Prostate gland (tissue), 2 donors: ENCODE results near the gene CHD3. TPM values are rescaled to one million over a fixed set of nuclear protein-coding genes. Genes with fewer than 3 reads are reported as not detected.

Source experiments
- DNase-seq: peaks from one replicate; pipeline ENCODE4 v3.0.0-alpha.2; 2019; ENCODE audit warnings: low spot score
- H3K27ac ChIP-seq, 2 donors: fragments of 200-600 bp; sonication (generic); 2 replicates each; pipeline ENCODE4 v1.5.1; 2017 to 2019
- H3K27me3 ChIP-seq: fragments of 200-600 bp; sonication (generic); replicated peaks from 2 replicates; pipeline ENCODE4 v1.5.1; 2019; ENCODE audit not compliant: insufficient read depth
- H3K36me3 ChIP-seq, 2 donors: fragments of 200-600 bp; sonication (generic); 1 replicate in 1 of 2; 2 replicates in 1 of 2; pipeline versions ENCODE4 v1.5.1 to v1.8.1; 2017 to 2019
- H3K4me1 ChIP-seq: fragments of 200-600 bp; sonication (generic); replicated peaks from 2 replicates; pipeline ENCODE4 v1.5.1; 2019
- H3K4me3 ChIP-seq, 2 donors: fragments of 200-600 bp; sonication (generic); 2 replicates each; pipeline ENCODE4 v1.5.1; 2017 to 2019
- H3K9me3 ChIP-seq: fragments of 200-600 bp; sonication (generic); 2 replicates; pipeline ENCODE4 v1.5.1; 2017
- POLR2A ChIP-seq: fragments of 450-650 bp; IDR thresholded peaks from one replicate; pipeline ENCODE4 v1.6.1; 2016; ENCODE audit warnings: antibody characterized with exemption, mild to moderate bottlenecking
- POLR2AphosphoS5 ChIP-seq: sonication (generic); formaldehyde crosslinking; IDR thresholded peaks from one replicate; pipeline ENCODE4 v1.6.1; 2017; ENCODE audit warnings: antibody characterized with exemption
- WGBS: methylation state at CpG from one replicate; pipeline ENCODE4 v1.1.5; 2018; 5-methylcytosine and 5-hydroxymethylcytosine counted together
- intact Hi-C: fragments of 100-400 bp; cut with DNase I; formaldehyde crosslinking; loops from one replicate; pipeline ENCODE4 v1.14.2; 2022
- total RNA-seq, 2 donors: library from RNA; depleted of rRNA; stranded (reverse); fragments of >200 nt; gene quantifications; one replicate each; pipeline ENCODE4 v1.1.0, GENCODE V29; 2016
- TF ChIP-seq, protein P1 (sequence below), 4 experiments: fragments of 200-600 bp in 2 of 4; fragments of 450-650 bp in 2 of 4; sonication (generic) in 2 of 4; IDR thresholded peaks; 1 replicate in 3 of 4; 2 replicates in 1 of 4; pipeline ENCODE4 v1.5.1; 2016 to 2019; ENCODE audit warnings: antibody characterized with exemption in 4 of 4, mild to moderate bottlenecking in 2 of 4, moderate library complexity in 2 of 4

CHD3 gene
- total RNA-seq, 2 donors from 2014 or later: 166 to 196 TPM

DNA sequence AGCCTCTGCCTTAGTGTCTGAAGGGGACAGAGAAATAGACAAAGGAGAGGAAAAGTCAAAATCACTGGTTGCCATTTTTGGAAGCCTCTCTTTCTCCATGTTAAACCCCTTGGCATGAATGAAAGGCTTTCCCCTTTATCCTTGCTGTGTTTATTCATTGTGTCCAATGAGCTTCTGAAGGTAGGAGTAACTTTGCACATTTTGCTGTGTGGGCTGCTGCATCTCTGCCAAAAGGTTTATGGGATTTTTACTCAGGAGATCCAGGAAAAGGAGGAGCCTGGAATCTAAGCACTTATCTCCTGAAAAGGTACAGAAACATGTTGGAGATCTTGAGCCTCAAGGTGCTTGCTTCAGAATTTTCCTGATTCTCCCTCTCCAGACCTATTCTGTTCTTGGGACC lies 47.3 kb downstream of the CHD3 start:
- TF ChIP-seq POLR2AphosphoS5: peak; percentile 36
- no peak for TF ChIP-seq POLR2A
- TF ChIP-seq, protein P1, sequence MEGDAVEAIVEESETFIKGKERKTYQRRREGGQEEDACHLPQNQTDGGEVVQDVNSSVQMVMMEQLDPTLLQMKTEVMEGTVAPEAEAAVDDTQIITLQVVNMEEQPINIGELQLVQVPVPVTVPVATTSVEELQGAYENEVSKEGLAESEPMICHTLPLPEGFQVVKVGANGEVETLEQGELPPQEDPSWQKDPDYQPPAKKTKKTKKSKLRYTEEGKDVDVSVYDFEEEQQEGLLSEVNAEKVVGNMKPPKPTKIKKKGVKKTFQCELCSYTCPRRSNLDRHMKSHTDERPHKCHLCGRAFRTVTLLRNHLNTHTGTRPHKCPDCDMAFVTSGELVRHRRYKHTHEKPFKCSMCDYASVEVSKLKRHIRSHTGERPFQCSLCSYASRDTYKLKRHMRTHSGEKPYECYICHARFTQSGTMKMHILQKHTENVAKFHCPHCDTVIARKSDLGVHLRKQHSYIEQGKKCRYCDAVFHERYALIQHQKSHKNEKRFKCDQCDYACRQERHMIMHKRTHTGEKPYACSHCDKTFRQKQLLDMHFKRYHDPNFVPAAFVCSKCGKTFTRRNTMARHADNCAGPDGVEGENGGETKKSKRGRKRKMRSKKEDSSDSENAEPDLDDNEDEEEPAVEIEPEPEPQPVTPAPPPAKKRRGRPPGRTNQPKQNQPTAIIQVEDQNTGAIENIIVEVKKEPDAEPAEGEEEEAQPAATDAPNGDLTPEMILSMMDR (IDR thresholded peaks at IDR 0.05): no peak
- H3K9me3 ChIP-seq: no peaks in the 10 kb centered on the region
- H3K27me3 ChIP-seq: no peaks in the 10 kb centered on the region
- H3K4me3 ChIP-seq: no peak overlapping the region
- H3K27ac ChIP-seq: peak overlapping the region in 1 of 2 donors; percentile 46
- no peaks in the 10 kb centered on the region for H3K4me1 ChIP-seq
- no peak for DNase-seq
- H3K36me3 ChIP-seq: no peaks in the 10 kb centered on the region
- intact Hi-C loops: no loop called here

DNA sequence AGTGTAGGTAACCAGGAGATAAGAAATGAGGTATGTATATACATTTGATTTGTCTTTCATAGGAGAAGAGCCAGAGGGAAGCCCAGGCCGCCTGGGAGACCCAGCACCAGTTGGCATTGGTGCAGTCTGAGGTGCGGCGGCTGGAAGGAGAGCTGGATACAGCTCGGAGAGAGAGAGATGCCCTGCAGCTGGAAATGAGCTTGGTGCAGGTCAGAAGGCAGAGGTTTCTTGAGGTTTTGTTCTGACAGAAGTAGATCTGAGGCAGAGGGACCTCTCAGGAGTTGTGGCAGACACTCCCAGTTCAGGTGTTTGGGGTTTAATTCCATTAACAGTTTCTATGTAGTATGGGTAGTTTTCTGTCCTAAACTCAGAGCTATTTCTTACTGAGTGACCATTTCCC lies 51.4 kb downstream of the CHD3 start:
- Histone ChIP-seq H3K4me3 (no peak overlapping the region), H3K36me3 (peaks cover 0 to 17% of the 10 kb centered on the region in 2 donors), H3K9me3 (no peaks in the 10 kb centered on the region), H3K27ac (peak overlapping the region in 1 of 2 donors; percentile 27), H3K4me1 (no peaks in the 10 kb centered on the region), H3K27me3 (no peaks in the 10 kb centered on the region)
- DNase-seq: no peak
- intact Hi-C loops: no loop called here
- TF ChIP-seq POLR2A (no peak), POLR2AphosphoS5 (no peak)
- TF ChIP-seq, protein P1 (IDR thresholded peaks at IDR 0.05): no peak
- 97% methylated on average over 4 of the region's 4 CpGs for WGBS

DNA sequence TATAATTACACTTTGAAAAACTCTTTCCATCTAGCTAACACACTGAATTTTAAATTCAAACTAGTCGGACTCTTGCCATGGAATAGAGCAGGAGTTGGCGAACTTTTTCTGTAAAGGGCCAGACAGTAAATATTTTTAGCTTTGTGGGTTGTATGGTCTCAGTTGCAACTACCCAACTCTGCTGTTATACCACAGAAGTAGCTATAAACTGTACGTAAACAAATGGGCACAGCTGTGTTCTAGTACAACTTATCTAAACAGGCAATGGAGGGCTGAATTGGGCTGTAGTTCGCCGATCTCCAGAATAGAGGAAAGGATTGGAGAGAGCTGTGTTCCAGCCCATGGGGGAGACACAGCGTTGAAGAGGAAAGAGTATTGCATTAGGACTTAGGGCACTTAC lies 52.2 kb downstream of the CHD3 start:
- H3K4me3 ChIP-seq: no peak overlapping the region
- TF ChIP-seq POLR2AphosphoS5 (no peak), POLR2A (no peak)
- TF ChIP-seq, protein P1 (IDR thresholded peaks at IDR 0.05): no peak
- intact Hi-C loops: no loop called here
- H3K36me3 ChIP-seq: peaks cover 2 to 17% of the 10 kb centered on the region in 2 donors
- H3K27me3 ChIP-seq: no peaks in the 10 kb centered on the region
- peak overlapping the region in 1 of 2 donors; percentile 27 for H3K27ac ChIP-seq
- no peaks in the 10 kb centered on the region for H3K4me1 ChIP-seq
- no peaks in the 10 kb centered on the region for H3K9me3 ChIP-seq
- 85% methylated on average over 6 of the region's 6 CpGs for WGBS
- no peak for DNase-seq

- Histone ChIP-seq H3K36me3 (peaks cover 4 to 20% of the 10 kb centered on the region in 2 donors), H3K27me3 (no peaks in the 10 kb centered on the region), H3K9me3 (no peaks in the 10 kb centered on the region), H3K4me3 (no peak overlapping the region), H3K27ac (no peak overlapping the region), H3K4me1 (no peaks in the 10 kb centered on the region)
- DNase-seq: no peak
- 85% methylated on average over 13 of the region's 13 CpGs for WGBS
- TF ChIP-seq POLR2AphosphoS5 (no peak), POLR2A (no peak)
- TF ChIP-seq, protein P1 (IDR thresholded peaks at IDR 0.05): no peak
- intact Hi-C loops: no loop called here
These were observed 54.7 kb downstream of the CHD3 start for GRCh38 chr17:7943291-7943690.

GRCh38 chr17:7944326-7944725 lies 55.7 kb downstream of the CHD3 start:
- no peak for DNase-seq
- WGBS: 95% methylated on average over 9 of the region's 9 CpGs
- intact Hi-C loops: no loop called here
- H3K4me1 ChIP-seq: no peaks in the 10 kb centered on the region
- peaks cover 4 to 29% of the 10 kb centered on the region in 2 donors for H3K36me3 ChIP-seq
- no peak overlapping the region for H3K27ac ChIP-seq
- H3K4me3 ChIP-seq: no peak overlapping the region
- H3K27me3 ChIP-seq: no peaks in the 10 kb centered on the region
- H3K9me3 ChIP-seq: no peaks in the 10 kb centered on the region
- TF ChIP-seq, protein P1 (IDR thresholded peaks at IDR 0.05): no peak
- TF ChIP-seq POLR2A (no peak), POLR2AphosphoS5 (no peak)
